LoVo (cell line): ENCODE data around the gene CTSF.
"Not testable (repeated sequence)": the region's sequence is repeated elsewhere in the genome, so short reads cannot be mapped to it uniquely, and the experiment has no call there.

Experiments
- DNase-seq: peaks from one replicate; pipeline ENCODE4 v3.0.0-alpha.2; 2016; ENCODE audit warnings: low spot score

CTSF gene

DNA sequence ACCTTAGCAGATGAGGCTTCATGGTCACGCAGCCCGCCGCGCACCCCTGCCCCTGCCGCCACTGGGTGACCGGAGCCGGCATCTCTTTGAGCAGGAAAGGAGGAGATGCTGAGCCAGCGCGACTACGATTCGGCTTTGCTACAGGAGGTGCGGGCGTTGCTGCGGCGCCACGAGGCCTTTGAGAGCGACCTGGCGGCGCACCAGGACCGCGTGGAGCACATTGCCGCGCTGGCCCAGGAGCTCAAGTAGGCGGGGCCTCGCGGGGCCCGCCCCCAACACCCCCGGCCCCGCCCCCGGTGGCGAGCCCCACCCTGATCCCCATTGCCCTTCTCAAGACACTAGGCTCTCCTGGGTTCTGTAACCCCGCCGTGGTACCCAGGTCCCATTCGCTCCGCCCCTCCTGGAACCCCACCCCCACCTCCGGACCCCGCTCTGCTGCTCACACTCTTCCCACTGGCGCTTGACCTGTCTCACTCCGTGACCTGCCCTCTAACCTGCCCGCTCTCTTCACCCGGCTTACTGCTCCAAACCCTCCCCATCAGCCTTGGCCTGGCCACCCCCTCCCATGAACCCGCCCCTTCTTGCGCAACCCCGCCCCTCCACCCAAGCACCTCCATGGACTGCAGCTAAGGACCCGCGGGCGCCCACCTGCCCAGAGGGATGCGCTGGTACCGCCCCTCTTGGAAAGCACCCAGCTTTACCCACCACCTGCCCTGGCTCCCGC, 9.1 kb downstream of the CTSF start:
- no peak for DNase-seq

DNA sequence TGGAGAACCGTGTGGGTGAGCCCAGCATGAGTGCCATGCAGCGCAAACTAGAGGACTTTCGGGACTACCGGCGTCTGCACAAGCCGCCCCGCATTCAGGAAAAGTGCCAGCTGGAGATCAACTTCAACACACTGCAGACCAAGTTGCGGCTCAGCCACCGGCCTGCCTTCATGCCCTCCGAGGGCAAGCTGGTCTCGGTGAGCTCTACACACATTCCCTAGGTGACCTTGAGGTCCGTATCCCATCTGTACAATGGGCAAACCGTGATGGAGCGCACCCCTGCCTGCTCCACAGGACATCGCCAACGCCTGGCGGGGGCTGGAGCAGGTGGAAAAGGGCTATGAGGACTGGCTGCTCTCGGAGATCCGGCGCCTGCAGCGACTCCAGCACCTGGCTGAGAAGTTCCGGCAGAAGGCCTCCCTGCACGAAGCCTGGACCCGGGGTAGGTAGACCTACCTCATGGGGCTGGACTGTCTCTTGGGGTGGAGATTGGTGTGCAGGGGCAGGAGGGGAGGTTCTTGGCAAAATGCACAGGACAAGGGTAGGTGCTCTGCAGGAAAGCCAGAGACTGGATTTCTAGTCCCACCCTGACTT, 10.6 kb downstream of the CTSF start:
- no peak for DNase-seq

DNA sequence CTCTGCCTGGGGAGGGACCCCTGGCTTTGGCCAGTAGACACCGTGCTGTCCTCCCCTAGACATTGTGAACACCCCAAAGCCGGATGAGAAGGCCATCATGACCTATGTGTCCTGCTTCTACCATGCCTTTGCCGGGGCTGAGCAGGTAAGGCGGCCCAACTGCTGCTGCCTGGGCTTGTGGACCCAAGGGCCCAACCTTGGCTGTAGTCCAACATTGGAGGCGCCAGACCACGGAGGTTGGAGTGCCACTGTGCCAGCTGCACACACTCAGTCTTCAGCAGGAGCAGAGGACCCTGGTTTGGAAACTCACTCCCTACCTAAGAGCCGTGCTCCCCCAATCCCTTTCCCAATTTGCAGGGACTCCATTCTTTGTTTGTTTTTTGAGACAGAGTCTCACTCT, 12.3 kb downstream of the CTSF start:
- no peak for DNase-seq

DNA sequence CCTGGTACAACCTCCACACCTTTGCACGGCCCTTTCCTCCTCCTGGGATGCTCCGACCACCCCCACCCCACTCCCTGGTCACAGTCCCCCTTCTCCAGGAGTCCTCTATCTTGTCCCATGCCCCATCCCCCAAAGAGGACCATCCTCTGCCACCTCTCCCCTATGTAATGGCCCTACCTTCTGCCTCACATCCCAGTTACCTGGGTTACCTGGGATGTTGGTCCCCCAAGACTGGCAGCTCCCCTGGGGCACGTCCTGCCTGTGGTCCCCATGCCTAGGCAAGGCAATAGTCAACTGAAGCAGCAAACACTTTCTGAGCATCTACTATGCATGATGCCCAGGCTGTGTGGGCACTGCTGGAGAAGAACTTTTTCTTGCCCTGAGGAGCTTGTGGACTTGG, 13.0 kb downstream of the CTSF start:
- DNase-seq = no peak

DNA sequence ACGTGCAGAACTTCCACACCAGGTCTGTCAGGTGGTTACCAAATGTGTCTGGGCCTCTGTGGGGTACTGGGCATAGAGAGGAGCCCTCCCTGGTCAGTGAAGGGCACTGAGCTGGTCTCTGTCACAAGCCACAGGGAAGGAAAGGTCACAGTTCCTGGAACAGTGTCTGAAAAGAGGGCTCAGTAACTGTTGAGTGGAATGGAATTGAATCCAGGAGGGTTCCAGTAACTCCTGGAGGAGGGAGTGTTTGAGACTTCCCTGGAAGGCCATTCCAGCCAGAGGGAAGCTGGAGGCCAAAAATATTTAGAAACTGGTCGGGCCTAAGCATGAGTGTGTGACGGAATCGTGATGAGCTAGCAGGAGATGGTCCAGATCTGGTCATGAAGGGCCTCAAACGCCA, 13.8 kb downstream of the CTSF start:
- DNase-seq = no peak

DNA sequence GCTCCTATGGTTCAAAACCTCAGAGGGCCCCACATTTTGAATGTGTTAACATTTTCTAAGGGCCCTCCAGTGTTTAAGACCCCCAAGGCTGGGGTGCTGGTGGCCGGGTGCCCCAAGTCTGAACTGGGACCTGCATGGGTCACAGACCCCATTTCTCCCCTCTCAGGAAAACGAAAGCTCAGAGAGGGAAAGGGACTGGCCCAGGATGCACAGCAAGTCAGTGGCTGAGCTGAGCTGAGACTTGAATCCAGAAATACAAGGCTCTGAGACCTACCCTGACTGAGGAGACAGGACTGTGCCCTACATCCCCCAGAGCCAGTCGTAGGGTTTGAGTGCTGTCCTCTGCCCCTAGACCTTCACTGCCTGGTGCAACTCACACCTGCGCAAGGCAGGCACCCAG, 17.5 kb downstream of the CTSF start:
- DNase-seq = no peak

DNA sequence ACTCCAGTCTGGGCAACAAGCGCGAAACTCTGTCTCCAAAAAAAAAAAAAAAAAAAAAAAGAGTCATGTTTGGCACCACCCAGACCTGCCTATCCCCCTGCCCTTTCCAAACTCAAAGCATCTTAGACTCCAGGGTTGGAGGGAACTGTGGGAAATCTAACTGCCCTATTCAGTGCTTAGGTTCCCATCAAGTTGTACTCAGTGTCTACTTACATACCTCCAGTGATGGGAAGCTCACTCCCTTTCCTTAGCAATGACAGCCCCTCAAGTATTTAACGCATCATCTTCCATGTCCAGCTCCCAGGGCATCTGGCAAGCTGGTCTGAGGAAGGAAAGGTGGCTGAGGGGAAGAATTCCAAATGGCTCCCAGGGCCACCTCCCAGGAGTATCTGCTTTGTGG, 18.7 kb downstream of the CTSF start:
- no peak for DNase-seq

DNA sequence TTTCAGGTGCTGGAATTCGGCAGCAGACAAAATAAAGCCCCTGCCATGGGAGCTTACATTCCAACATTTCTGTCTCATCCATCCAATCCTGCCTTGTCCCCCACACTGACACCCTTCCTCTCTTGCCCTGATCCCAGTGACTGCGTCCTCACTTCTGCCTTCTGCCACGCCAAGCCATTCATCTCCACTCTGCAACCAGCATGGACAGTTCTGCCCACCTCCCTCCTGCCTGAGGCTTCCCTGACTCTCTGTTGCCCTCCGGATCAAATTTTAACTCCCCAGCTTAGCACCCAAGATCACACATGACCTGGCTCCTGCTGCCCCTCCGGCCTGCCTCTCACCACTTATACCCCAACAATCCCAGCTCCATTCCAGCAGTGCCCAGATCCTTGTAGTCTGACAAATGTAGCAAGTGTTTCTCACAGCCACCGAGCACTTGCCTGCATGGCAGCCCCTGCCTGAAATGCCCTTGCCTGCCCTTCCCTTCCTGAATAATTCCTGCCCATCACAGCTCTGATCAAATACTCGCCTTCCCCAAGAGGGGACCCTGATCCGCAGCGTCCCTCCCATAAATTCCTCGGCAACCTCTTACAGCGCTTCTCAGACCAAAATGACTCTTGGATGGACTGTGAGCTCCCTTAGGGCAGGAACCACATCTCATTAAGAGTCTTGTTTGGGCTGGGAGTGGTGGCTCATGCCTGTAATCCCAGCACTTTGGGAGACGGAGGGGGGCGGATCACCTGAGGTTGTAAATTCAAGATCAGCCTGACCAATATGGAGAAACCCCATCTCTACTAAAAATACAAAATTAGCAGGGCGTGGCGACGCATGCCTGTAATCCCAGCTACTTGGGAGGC, 19.4 kb downstream of the CTSF start:
- DNase-seq = no peak

DNA sequence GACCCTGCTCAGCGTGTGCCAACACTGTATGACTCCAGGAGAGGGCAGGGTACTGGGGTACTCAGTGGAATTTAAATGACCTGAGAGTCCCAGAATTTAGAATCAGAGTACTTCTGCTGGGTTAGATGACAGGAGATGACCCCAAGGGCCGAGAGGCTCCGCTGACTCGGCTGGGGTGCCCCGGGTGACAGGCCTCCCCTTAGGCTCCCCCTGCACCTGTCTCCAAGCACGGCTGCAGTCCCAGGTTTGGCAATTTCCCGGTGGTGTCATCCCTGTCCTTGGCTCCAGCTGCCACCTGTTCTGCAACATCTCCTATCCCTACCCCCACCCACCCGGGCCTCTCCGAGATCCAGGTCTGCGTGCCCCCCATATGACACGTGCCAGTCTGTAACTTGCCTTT, 20.4 kb downstream of the CTSF start:
- DNase-seq = no peak

DNA sequence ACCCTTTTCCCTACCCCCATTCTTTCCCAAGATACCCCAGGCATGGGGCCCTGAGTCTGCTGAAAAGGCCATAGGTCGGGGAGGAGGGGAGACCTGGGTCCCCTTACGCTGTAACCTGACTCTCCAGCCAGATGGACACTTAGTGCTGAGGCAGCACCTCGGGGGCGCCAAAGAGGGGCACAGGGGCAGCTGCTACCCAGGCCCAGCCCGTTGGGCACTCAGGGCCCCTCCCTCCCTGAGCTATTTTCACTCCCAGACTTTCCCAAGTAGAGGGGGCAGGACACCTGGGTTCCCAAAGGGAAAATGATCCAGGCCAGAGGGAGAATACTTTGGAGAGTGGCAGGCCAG, 20.8 kb downstream of the CTSF start:
- no peak for DNase-seq

DNA sequence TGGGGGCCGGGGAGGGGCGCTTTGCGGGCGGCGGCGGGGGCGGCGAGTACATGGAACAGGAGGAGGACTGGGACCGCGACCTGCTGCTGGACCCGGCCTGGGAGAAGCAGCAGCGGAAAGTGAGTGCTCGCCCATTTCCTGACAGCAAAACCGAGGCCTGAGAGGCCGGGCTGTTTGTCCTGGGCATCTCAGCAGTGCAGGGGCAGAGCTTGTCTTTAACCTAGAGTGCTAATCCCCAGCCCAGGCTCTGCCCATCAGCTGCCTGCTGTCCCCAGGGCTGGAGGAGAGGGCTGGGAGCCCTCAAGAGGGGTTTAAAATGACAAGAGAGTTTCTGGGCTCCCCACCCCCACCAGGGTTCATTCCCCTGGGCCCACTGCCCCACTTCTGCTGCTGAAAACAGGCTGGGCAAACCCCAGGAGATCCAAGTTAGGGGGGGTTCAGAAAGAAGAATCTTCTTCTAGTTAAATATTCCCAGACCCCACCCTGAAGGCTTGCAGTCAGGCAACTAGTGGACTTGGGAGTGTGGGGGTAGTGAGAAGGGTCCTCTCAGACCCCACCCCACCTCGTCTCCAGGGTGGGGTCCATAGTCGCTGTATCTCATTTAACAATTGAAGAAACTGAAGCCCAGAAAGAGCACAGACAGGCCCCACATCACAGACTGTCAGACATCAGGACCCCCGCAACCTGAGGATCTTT, 21.3 kb downstream of the CTSF start:
- DNase-seq = no peak

DNA sequence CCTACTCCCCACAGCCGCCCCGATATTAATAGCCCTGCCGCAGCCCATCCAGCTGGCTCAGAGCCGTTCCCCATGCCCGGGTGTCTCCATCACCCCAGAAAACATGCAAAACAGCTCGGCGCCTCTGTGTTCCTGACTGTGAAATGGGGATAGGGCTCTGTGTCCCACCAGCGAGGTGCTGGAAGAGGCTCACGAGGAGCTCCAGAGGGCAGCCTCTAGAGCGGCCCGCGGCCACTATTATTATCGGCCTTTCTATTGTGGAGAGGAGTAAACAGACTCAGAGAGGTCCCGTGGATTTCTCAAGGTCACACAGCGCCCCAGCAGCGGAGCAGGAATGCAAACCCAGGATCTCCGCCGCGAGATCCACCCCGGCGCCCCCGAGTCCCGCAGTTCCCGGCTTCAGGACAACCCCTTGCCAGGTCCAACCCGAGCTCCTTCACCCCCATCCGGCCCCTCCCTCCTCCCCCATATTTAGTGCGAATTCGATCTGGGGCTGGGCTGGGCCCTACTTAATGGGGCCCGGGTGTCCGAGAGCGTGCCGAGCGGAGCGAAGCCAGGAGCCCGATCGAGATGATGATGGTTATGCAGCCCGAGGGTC, 21.9 kb downstream of the CTSF start, which contains the start of gene ACTN3:
ACTN3 (plus strand) TSS at position 536 of the 598 bp plus-strand sequence; CDS start at position 571, 35 bp downstream.
- no peak for DNase-seq

DNA sequence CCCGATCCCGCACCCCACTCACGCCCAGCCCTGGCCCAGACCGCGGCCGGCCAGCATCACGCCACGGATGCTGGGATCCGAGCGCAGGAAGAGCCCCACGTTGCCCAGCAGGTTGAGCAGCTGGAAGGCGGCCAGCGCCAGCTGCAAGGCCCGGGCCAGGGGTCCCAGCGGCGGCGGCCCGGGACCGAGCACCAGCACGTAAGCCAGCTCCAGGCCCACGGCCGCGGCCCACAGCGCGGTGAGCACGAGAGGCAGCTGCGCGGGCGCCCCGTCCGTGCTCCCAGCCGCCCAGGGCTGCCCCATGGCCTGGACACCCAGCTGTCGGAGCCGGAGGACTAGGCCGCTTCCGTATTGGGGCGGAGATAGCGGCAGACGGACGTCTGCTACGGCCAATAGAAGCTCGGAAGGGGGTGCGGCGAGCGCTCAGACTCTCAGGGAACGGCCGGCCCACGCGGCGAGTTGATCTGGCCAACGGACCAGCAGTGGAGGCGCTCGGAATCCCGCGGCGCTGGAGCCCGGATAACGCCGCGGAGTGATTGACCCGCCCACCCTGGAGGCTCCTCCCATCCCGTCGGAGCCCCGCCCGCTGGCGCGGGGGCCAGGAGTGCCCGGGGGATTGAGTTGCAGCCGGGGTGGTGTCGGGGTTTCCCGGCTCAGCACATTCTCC, 22.6 kb downstream of the CTSF start, which contains the start of gene ZDHHC24:
ZDHHC24 (minus strand) TSS at position 348 of the 667 bp plus-strand sequence; CDS start at position 303, 45 bp downstream.
- DNase-seq = peak; percentile 98

DNA sequence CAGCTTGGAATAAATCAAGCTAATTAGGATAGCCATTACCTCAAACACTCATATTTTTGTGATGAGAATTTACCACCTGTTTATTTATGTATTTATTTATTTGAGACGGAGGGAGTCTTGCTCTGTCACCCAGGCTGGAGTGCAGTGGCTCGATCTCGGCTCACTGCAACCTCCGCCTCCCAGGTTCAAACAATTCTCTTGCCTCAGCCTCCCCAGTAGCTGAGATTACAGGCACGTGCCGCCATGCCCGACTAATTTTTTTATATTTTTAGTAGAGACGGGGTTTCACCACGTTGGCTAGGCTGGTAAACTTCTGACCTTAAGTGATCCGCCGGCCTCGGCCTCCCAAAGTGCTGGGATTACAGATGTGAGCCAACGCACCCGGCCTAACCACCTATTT, 23.5 kb downstream of the CTSF start:
- DNase-seq = not testable (repeated sequence)

DNA sequence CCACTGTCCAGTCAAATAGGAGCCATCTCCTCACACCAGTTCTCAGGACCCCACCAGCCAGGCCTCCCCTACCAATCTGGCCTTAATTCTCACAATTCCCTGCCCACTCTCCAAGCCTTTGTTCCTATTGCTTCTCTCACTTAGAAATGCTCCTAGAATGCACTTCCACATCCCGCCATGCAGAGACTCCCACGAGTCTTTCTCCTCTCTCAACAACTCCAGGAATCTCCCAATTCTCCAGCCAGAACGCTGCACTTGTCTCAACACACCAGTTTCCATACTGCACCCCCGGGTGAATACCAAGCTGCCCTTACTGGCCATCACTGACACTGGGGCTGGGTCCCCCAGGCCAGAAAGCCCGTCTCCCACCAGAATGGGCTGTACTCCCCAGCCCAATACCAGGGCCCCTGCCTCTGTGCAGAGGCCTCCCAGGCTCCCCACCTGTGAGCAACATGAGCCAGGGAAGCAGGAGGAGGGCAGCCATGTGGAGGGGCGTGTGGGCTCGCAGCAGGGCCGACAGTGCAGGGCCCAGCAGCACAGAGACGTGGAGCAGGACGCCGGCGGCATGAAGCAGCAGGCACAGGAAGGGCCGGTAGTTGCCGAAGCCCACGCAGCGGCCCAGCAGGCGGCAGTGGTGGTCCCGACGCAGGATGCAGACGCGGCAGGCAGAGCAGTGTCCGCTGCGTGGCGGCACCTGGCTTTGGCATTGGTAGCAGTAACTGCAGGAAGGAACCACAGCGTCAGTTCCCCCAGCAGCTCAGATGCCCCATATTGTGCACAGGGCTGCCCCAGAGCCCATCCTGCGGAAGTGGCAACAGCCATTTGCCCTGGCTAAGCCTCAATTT, 24.9 kb downstream of the CTSF start:
- no peak for DNase-seq

DNA sequence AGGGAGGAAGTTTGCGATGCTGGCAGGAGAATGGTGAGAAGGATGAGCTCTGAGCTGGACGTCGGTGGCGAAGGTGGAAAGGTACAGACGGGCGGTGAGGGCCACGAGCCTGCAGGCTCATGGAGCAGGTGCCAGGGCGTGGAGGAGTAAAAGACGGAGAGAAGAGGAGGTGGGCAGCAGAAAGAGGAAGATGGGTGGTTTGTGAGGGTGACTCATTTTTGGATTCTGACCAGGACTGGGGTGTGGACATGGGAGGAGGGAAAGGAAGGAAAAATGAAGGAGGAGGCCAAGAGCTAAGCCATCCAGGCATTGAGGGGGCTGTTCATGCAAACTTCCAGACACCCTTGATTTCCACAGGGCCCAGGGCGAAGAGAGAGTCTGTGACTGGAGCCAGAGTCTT, 26.0 kb downstream of the CTSF start:
- DNase-seq = no peak

DNA sequence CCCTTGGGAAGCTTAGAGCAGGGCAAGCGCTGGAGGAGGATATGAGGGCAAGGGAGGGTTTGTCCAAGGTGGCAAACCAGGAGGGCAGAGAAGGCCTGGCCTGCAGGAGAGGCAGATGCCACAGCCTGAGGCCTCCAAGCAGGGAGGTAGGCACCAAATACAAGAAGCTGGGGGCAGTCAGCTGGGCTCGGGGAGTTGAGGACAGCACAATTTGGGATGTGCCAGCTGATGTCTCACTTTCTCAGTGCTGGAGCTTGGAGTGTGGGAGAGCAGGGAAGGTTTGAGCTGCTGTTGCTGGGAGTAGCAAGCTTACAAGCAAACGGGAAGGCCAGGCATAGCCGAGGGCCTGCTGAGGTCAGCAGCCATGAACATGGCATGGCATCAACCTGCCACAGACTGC, 26.5 kb downstream of the CTSF start:
- no peak for DNase-seq

DNA sequence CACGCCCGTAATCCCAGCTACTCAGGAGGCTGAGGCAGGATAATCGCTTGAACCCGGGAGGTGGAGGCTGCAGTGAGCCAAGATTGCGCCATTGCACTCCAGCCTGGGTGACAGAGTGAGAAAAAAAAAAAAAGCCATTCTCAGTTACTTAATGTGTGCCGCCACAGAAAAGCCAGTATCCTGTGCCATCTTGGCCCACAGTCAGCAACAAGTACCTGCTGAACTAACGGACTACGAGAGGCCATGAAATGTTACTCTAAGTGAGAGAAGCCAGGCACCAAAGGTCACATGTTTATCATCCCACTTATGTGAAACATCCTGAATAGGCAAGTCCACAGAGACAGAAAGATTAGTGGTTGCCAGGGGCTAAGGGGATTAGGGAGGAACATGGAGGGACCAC, 27.8 kb downstream of the CTSF start:
- DNase-seq = not testable (repeated sequence)

DNA sequence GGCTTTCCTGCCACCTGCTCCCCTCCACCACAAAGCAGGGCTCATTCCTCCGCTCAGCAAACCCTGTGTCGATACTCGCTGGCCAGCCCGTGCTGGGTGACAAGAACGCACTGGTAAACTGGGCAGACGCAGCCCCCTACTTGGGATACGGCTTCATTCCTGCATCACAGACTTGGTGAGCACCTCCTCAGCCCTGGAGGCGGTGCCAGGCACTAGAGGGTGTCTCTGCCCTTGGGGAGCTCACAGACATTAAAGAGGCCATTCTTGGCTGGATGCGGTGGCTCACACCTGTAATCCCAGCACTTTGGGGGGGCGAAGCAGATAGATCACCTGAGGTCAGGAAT, 28.6 kb downstream of the CTSF start:
- no peak for DNase-seq

DNA sequence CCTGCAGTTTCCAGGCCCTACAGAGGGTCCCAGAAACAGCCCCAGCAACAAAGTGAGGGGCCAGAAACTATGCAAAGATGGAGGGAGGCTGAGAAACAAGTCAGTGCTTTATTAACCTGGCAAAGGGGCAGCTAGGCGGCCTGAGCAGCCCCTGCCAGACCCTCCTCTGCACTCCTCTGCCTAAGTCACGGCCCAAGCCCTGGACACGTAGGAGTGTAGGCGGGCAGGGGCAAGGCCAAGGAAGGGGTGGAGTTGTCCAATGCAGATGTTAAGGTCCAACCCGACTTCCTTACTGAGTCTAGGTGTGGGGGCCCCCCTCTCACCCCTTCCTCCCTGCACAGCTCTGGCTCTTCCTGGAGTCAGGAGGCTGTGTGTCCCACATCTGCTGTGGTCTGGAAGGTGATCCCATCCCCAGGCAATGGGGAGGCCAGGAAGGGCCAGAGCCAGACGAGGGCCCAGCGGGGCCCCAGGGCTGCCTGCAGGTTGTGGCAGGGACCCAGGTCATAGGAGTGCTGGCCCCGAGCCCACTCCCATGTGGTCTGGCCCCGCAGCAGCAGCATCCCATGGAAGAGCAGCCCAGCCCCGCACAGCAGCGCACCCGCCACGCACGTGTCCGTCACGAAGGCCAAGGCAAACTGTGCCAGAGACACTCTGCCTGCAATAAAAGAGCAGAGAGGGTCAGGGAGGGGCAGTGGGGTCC, 29.1 kb downstream of the CTSF start:
- DNase-seq = no peak
